ENCODE data around the gene CREB3L1.

The CREB3L1 gene

DNA sequence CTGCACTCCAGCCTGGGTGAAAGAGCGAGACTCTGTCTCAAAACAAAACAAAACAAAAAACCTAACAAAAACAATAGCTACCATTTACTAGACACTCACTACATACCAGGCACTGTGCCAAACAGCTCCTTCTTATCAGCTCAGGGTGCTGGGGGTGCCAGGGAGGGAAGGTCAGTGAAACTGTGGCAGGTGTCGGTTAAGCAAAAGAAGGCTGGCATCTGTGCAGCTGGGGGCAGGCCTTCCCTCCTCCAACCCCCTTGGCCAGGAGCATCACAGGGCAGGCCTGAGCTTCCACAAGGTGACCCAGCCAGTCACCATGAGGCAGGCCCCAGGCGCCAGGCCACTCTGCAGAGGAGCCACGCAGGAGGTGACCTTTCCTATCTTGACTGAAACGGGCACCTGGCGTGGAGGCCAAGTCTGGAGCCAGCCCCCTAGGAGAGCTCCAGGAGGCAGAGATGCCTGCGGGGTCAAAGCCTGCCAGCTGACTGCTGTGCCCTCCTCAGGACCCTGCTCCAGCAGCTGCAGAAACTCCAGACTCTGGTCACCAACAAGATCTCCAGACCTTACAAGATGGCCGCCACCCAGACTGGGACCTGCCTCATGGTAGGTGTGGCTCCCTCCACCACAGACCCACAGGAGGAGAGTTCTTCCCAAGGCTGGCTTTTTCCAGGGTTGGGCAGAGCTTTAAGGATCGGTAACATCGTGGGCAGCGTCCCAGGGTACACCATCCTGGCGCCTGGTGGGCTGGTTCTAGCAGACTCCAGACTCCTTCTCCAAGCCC, 38.5 kb downstream of the CREB3L1 start:
- in situ Hi-C loops (cut with MboI; ENCODE audit: low sequenced_read_pairs): no loop called here

DNA sequence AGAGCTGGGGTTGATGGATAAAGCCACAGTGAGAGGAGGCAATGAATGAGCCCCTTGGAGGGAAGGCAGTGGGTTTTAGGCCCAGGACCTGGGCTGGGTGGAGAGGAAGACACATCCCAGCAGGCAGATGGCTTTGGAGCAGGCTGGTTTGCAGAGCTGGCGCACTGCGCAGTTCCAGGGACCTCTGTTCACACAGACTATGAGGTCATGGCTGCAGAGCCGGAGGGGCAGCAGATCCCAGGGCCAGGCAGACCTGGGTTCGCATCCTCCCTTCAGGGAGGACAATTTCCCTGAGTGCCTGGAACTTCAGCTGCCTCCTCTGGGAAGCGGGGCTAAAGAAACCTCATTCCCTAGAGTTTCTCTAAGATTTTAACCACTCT, 41.6 kb downstream of the CREB3L1 start:
- in situ Hi-C loops (cut with MboI; ENCODE audit: low sequenced_read_pairs): no loop called here

DNA sequence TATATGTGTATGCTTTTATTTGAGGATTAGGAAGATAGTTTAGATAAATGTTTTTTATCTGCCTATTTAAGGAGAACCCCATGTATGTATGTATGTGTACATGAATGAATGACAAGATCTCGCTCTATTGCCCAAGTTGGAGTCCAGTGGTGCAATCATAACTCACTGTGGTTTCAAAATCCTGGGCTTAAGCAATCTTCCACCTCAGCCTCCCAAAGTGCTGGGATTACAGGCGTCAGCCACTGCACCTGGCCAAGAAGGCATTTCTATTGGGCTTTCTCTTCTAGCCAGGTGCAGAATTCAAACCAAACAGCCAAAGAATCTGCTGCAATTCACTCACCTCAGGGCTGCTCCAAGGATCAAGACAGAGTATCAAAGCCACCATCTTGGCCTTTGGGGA, 44.3 kb downstream of the CREB3L1 start:
- in situ Hi-C loops (cut with MboI; ENCODE audit: low sequenced_read_pairs): no loop called here

DNA sequence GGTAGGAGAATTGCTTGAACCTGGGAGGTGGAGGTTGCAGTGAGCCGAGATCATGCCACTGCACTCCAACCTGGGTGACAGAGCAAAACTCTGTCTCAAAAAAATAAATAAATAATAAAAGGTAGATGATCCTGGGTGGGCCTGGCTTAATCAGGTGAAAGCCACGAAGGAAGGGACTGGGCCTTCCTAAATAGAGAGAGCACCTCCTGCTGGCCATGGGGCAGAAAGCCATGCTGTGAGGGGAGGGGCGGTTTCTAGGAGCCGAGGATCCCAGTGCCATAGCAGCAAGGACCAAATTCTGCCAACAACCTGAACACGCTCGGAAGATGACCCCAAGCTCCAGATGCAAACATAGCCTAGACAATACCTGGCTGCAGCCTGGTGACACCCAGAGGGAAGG, 45.3 kb downstream of the CREB3L1 start:
- in situ Hi-C loops (cut with MboI; ENCODE audit: low sequenced_read_pairs): no loop called here

DNA sequence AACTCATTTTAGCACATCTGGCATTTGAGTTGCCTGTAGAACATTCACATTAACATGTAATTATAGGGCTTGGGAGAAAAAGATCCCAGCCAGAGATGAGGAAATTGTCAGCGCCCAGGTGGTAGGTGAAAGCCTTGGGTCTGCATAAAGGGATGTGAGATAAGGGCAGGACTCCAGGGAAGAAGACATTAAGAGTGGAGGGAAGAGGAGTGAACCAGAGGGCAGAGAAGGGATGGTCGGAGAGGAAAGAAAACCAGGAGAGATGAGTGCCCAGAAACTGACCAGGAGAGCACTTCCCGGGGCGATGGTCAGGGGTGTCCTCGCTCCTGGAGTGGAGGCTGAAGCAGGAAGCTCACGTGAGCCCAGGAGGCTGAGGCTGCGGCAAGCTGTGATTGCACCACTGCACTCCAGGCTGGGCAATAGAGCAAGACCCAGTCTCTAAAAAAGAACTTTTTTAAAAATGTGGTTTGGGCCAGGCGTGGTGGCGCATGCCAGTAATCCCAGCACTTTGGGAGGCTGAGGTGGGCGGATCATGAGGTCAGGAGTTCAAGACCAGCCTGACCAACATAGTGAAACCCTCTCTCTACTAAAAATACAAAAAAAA, 49.5 kb downstream of the CREB3L1 start:
- in situ Hi-C loops (cut with MboI; ENCODE audit: low sequenced_read_pairs): no loop called here

DNA sequence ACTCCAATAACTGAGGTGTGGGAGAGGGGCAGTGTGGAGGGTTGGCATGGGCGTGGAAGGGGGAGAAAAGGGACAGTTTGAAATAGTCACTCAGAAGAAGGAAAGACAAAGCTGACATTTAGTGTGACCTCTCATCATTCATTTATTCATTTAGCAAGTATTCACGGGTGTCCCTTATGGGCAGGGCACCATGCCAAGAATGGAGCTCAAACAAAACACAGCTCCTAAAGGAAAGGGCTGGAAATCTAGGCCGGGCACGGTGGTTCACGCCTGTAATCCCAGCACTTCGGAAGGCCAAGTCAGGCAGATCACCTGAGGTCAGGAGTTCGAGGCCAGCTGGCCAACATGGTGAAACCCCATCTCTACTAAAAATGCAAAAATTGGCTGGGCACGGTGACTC, 50.4 kb downstream of the CREB3L1 start:
- in situ Hi-C loops (cut with MboI; ENCODE audit: low sequenced_read_pairs): no loop called here

DNA sequence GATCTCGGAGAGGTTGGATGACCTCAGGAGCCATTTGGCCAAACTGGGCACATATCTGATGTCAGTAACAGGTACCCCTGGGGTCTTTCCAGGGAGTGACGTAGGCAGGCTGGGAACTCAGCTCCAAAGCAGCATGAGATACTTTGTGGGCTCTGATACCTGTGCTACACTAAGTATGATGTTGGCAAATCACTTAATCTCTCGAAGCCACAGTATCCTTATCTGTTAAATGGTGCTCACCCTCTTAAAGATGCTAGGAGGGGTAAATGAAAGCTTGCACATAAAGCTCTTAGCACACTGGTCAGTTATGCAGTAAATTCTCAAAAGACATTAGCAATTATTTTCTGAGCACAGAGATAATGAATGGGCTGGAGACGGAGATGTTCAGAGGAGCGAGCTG, 52.7 kb downstream of the CREB3L1 start:
- in situ Hi-C loops (cut with MboI; ENCODE audit: low sequenced_read_pairs): no loop called here

DNA sequence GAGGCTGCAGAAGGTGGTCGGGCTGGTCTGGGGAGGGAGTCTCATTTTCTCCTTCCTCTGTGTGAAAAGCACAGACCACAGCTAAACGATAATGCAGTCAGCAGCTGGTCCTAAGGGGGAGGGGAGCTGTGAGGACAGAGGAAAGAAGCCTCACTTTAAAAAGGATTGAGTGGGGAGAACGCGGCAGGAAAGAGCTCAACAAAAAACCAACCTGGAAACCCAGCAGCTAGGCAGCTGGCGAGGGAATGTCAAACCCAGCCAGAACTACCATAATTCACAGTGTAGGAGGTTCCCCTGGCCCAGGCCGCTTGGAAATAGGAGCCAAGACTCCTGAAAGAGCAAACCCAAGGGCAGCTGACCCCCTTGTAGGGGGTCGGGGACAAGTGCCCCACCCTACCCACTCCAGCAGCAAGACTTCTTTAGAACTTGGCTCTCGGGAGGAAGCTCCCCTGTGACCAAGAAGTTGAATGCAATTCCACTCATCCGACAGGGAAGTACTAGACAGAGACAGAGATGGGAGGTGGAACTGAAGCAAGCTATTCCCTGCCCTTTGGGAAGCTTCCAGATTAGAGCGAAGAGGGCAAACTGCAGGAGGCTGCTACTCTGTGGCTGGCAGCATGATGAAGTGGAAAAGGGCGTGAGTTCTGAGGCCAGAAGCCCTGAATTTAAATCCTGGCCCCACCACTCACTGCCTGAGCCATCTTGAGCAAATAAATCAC, 53.3 kb downstream of the CREB3L1 start:
- in situ Hi-C loops (cut with MboI; ENCODE audit: low sequenced_read_pairs): no loop called here

DNA sequence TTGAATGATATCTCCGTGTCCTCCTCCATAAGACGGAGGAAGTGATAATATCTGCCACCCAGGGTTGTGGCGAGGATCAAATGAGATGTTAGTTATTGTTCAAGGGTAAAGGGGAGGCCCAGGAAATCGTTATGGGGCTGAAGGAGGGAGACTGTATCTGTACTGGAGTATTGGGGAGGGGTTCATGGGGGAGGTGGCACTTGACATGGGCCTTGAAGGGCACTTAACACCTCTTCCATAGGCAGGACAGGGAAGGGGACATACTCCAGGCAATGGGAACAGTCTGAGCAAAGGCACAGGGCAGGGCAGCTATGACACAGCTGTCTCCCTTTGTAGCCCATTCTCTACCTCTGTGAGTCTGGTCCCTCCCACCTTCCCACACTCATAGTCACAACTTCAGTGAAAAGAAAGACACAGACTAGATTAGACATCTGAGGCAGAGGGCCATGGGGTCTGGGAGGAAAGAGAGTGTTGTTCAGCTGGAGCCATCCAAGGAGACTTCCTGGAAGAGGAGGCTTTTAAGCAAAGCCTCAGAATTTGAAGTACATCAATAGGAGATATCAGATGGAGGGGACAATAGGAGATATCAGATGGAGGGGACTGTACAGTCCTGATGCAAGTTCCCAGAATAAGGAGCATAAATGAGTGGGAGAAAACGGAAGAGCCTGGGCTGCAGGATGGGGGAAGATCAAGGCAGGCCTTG, 54.0 kb downstream of the CREB3L1 start:
- in situ Hi-C loops (cut with MboI; ENCODE audit: low sequenced_read_pairs): no loop called here

DNA sequence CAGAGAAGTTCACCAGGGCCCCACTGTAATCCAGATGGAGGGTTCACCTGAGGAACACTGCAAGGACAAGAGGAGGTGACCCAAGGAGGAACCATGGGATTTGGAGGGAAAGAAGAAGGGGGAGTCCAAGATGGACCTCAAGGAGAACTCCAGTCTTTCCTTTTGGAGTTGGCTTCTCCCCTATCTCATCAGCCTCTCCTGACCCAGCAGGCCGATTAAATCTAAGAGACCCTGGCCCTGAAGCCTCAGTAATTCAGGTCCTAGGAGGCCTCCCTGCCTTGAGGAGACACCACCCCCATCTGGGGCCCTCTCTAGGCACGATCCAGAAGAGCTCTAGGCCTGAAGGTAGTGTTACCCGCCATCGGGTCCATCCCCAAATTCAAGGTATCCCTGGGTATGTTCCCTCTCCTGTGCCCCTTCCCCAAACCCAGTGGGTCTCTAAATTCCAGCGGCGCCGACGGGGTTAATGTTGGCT, 54.7 kb downstream of the CREB3L1 start:
- in situ Hi-C loops (cut with MboI; ENCODE audit: low sequenced_read_pairs): no loop called here

DNA sequence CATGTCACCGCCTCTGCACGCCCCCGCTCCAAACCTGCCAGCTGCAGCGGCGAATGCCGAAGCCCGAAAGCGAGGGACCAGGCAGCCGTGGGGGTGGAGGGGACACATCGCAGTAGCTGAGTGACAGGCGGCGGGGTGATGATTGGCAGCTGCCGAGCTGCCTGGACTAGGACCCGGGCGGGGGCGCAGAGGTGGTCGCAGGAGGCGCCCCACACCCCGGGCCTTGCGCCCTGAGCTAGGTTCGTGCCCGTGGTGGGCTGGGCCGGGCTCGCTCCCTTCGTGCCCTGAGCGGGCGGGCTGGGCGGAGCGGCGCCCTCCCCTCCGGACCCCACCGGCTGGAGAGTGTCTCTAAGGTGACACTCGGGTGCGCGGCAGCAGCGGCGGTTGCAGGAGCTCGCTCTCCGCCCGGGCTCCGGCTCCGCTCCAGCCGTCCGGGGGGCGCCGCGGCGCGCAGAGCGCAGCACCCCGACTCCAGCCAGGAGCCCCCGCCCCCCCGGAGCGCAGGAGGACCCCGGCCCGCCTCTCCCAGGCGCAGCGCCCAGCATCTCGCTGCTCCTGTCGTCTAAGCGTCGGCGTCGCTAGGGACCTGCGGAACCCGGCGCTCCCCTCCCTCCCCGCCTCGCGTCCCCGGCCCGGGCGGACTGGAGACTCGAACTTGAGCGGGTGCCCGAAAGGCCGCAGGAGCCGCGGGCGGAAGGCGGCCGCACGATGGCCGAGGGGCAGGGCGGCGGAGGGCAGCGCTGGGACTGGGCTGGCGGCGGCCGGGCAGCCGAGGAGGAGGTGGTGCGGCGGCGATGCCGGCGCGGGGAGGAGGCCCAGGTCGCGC, 55.3 kb downstream of the CREB3L1 start:
- in situ Hi-C loops (cut with MboI; ENCODE audit: low sequenced_read_pairs): no loop called here

DNA sequence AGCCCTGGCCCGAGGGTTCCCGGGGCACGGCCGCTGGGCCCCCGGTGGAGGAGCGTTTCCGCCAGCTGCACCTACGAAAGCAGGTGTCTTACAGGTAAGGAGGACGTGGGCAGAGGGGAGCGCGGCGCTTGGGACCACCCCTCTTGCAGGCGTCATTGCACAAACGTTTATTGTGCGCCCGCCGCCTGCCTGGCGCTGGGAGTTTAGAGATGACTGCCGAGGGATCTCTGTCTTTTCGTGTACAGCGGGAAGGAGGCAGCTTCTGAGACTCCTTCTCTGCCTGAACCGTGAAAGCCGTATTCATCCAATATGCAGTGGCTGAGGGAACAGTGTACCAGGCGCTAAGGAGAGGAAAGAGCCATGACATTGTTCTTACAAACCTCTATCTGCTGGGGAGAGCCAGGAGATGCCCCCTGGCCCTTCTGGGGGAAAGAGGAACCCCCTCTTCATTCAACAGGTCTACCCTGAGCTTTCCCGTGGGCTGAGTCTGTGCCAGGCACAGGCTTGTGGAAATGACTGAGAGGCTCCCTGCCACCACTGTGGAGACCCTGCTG, 56.0 kb downstream of the CREB3L1 start:
- in situ Hi-C loops (cut with MboI; ENCODE audit: low sequenced_read_pairs): no loop called here

DNA sequence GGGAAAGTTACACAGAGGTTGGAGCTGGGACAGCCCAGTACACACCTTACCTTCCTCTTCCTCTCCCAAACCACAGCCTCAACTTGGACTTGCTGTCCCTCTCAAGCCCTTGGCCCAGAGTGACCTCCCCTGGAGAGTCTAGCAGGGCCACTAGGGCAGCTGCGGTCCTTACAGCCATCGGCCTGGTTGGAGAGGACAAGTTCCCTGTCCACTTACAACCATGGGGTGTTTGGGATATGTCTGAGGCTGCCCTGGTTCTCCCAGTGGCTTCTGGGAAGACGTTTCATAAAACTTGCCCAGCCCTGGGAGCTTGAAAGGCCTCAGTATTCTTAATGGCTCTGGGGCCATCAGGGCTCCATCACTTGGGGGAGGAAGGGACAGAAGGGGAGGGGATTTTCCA, 56.7 kb downstream of the CREB3L1 start:
- in situ Hi-C loops (cut with MboI; ENCODE audit: low sequenced_read_pairs): no loop called here

DNA sequence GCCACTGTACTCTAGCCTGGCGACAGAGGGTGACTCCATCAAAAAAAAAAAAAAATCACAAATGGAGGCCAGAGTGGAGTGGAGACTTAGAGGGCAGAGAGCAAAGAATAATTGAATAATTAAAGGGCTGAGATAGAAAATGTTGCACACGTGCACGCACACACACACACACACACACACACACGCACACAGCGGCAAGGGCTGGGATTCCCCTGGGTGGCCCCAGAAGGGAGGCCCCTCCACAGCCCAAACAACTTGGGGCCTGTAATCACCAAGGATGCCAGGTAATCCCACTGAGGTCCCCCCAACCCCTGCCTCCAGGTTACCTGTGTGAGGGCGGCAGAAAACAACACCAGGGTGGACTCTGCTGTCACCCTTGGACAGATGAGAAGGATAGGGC, 57.8 kb downstream of the CREB3L1 start:
- in situ Hi-C loops (cut with MboI; ENCODE audit: low sequenced_read_pairs): no loop called here

DNA sequence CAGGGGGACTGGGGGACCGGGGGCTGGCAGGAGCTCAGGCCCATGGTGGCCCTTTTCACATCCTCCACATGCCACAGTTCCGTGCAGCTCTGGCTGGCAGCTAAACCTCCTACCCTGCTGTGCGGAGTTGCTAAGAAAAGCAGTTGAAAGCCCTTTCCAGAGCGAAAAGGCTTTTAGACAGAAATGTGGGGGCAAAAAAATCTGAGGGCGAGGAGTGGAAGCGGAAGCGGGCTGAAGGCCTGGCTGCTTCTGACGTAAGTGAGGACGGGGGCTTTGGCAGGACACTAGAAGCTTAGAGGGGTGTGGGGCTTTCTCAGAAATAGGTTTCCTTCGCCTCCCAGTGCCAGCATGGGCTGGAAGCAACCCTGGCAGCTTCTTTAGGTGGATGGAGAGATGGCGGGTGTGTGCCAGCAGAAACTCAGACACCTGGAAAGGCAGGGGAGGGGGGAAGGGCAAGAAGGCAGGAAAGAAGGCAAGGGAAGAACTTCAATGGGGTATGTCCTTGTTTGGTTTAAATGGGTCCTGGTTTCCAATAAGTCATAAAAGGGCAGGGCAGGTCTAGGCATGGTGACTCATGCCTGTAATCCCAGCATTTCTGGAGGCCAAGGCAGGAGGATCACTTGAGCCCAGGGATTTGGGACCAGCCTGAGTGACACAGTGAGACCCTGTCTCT, 58.6 kb downstream of the CREB3L1 start:
- in situ Hi-C loops (cut with MboI; ENCODE audit: low sequenced_read_pairs): no loop called here

DNA sequence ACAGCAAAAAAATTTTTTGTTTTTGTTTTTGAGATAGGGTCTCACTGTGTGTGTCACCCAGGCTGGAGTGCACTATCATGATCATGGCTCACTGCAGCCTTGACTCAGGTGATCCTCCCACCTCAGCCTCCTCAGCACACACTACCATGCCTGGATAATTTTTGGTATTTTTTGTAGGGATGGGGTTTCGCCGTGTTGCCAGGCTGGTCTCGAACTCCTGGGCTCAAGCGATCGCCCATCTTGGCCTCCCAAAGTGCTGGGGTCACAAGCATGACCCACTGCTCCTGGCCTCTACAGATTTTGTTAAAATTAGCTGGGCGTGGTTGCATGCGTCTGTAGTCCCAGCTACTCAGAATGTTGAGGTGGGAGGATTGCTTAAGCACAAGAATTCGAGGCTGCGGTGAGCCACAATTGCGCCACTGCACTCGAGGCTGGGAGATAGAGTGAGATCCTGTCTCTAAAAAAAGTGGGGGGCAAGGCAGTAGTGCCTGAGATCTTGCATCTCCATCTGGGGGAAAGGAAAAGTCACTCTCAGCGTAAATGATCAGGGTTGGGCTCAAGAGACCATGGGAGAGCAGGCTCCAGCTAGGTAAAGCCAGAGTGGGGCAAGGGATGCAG, 59.2 kb downstream of the CREB3L1 start:
- in situ Hi-C loops (cut with MboI; ENCODE audit: low sequenced_read_pairs): no loop called here

DNA sequence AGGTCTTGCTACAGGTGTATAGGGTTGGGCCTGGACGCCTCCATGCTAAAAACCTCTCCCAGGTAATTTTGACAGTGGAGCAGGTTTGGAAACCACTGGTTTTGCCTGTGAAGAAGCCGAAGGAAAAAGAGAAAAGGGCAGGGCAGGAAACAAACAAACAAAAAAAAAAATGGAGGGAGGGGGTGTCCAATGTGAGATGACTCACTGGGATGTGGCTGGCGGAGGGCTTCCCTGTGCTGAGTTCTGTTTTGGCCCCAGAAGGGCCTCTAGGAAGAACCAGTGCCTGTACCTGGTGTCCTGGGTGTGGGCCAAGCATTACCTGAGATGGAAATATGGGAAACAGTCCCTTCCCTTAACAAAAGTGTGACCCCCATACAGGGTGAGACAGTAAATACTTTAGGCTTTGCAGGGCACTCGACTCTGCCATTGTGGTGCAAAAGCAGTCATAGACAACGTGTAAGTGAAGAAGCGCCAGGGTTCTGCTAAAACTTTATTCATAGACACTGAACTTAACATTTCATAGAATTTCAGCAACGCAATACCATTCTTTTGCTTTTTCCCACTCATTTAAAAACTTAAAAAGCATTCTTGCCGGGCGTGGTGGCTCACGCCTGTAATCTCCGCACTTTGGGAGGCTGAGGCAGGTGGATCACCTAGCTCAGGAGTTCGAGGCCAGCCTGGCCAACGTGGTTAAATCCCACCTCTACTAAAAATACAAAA, 60.3 kb downstream of the CREB3L1 start:
- in situ Hi-C loops (cut with MboI; ENCODE audit: low sequenced_read_pairs): no loop called here

DNA sequence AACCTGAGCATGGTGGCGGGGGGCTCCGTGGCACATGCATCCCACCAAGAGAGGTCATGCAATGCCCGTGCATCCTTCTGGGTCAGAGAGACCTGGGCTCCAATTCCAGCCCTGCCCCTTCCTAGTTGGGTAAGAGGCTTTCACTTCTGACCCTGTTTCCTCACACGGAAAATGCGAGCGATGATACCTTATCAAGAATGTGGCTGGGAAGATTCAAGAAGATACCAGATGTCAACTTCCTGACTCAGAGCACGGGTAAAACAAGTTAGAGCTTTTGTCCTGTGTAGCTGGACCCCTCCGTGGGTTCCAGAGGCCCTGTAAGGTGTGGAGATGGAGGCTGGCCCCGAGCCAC, 61.1 kb downstream of the CREB3L1 start:
- in situ Hi-C loops (cut with MboI; ENCODE audit: low sequenced_read_pairs): no loop called here

Measured in HL-60/S4 treated with retinoic acid at 250 ng/mL for 4 days and 3 days (cell line).